Stimulated activated CD4-positive, alpha-beta T cell treated with anti-CD3 and anti-CD28 coated beads, Interleukin-12 subunit alpha, Interleukin-12 subunit beta, amount 100 ng/mL, for 24 hours (primary cell): ENCODE data around the gene CREB3L1.

Experiments
- DNase-seq, 2 experiments: peaks; one replicate each; pipeline ENCODE4 v3.0.0-alpha.2; 2020; ENCODE audit warnings: low read depth in 2 of 2

CREB3L1 gene

DNA sequence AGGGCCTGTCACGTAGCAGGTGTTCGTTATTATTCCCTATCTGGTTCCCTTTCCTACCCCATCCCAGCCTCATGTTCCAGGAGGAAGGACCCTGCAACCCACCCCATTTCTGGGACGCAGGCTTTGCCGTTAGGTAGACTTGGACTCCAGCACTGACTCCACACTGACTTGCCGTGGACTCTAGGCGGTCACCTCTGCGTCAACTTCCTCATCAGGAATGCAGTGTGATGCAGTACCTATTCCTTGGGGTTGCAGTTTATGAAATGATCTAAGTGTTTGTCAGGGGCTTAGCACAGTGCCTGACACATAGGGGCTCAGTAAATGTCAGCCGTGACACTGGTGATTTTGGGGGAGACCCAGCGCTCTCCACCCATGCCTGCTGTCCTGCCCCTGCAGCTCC, 86.6 kb downstream of the CREB3L1 start:
- no peak for DNase-seq

DNA sequence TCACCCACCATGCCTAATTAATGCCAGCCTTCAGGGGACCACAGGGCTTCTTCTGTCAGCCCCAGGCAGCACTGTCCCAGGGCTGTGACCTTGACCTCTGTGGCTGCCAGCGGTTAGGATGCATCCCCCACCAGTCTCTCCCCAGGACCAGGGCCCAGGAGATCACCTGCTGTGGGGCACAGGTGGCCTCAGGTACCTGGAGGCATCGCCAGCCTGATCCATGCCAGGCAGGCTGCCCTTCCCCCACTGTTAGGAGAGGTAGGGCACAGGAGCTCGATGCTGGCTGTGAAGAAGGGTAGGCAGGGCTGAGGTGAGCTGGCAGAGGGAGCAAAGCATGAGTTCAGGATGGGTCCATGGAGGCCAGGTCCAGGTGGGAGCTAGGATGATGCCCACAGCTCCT, 87.3 kb downstream of the CREB3L1 start:
- DNase-seq: no peak

DNA sequence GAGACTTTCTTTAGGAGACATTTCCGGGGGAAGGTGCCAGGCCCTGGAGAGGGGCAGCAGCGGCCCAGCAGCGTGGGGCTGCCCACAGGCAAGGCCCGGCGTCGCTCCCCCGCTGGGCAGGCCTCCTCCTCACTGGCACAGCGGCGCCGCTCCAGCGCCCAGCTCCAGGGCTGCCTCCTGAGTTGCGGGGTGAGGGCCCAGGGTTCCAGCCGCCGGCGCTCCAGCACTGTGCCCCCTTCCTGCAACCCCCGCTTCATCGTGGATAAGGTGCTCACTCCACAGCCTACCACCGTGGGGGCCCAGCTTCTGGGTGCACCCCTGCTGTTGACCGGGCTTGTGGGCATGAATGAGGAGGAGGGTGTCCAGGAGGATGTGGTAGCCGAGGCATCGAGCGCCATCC, 88.8 kb downstream of the CREB3L1 start:
- DNase-seq: no peak

DNA sequence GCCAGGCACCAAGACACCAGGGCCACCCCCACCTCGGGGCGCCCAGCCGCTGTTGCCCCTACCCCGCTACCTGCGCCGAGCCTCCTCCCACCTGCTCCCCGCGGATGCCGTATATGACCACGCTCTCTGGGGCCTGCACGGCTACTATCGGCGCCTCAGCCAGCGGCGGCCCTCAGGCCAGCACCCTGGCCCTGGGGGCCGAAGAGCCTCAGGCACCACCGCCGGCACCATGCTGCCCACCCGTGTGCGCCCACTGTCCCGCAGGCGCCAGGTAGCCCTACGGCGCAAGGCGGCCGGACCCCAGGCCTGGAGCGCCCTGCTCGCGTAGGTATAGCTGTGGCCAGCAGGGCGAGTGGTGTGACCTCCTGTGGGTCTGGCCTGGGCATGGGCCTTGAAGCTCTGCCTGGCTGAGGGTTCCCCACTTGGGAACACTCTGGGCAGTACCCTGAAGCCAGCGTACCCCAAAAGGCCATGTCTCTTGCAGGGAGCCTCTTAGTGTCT, 89.2 kb downstream of the CREB3L1 start:
- no peak for DNase-seq

DNA sequence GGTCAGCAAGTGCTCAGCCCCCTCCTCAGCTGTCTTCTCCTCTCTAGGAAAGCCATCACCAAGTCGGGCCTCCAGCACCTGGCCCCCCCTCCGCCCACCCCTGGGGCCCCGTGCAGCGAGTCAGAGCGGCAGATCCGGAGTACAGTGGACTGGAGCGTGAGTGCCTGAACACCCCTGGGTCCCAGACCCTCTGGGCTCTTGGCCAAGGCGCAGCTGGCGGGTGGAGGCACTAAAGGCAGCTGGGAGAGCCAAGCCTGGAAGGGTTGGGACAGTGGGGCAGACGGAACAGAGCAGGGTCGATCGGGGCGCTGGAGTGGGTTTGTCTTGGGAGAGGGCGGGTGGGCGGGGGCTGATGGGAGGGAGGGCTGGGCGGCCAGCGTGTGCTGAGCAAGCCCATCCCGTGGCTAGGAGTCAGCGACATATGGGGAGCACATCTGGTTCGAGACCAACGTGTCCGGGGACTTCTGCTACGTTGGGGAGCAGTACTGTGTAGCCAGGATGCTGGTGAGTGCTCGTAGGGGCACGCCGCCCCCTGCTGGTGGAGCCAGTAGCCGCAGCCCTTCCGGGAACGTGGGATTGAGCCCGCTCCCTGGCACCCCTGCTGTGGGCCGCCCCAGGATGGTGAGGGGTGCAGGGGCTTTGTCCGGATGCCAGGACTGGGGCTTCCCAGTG, 89.9 kb downstream of the CREB3L1 start:
- peak in 1 of 2 experiments; percentile 65 for DNase-seq

DNA sequence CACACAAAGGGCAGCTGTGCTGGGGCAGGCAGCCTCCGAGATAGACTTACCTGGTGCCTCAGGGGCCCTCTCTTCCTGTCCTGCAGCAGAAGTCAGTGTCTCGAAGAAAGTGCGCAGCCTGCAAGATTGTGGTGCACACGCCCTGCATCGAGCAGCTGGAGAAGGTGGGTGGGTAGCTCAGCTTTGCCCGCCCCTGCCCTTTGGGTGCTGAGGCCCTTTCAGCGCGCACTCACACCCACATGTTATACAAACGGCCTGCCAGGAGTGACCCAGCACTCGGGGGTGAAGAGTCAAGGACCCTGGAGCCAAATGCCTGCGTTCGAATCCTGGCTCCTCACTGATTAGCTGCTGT, 90.4 kb downstream of the CREB3L1 start:
- no peak for DNase-seq

DNA sequence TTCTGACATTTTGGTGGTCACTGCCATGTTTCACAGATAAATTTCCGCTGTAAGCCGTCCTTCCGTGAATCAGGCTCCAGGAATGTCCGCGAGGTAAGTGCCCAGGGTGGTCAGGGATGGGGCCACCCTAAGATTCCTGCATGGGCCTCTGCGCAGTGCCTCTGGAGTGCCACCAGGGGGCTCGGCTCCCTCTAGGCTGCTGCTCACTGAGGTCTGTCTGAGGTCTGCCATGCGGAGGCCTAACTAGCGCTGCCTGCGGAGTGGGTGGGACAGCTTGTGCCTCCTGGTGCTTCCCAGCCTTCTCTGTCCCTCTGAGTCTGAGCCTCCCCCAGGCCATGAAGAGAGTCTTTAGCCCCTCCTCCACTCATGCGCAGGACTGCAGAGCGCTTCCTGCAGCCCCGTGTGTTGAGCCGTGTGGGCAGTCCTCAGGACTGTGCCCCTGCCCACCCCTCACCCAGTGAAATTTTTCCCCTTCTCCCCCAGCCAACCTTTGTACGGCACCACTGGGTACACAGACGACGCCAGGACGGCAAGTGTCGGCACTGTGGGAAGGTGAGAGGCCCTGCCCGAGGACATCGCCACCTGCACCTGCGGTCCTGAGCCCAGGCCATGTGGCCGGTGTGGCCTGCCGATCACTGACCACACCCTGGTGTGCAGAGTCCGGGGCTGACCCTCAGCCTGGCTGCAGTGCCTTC, 92.1 kb downstream of the CREB3L1 start:
- DNase-seq: peak in 1 of 2 experiments; percentile 52

DNA sequence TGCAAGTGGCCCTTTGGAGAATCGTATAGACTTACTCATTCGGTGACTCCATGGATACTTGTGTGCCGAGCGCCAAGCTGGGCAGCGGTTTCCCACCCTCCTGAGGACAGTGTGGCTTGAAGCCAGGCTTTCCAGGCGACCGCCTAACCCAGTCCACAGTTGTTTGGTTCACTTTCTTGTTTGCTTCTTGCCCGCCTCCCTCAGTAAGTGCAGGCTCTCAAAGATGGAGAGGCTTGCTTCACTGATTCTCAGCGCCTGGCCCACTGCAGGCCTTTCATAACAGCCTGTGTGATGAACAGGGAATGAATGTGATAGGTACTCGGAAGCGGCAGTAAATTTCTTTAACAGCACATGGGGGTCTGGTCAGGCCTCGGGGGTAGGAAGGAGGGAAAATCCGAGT, 92.8 kb downstream of the CREB3L1 start:
- no peak for DNase-seq
